Natural killer cell (primary cell): Measurements from ENCODE around the gene AARS2. TPM values are rescaled to one million over a fixed set of nuclear protein-coding genes. Genes with fewer than 3 reads are reported as not detected.

Experiments used
- ATAC-seq, 3 donors: fragments of 150-1000 bp in 2 of 3; fragments of 200-7000 bp in 1 of 3; cut with Tn5 transposase; 1 replicate in 1 of 3; 2 replicates in 2 of 3; pipeline ENCODE4 v1.10.0; 2021; ENCODE audit warnings: mild to moderate bottlenecking in 2 of 3, moderate library complexity in 2 of 3
- DNase-seq, 2 donors: peaks; one replicate each; pipeline versions ENCODE4 v3.0.0 to v3.0.0-alpha.2; 2013 to 2021; ENCODE audit warnings: mixed read lengths in 1 of 2
- H3K27ac ChIP-seq: one replicate; pipeline ENCODE4 v1.5.1; 2013; ENCODE audit warnings: mild to moderate bottlenecking, low read length
- H3K27me3 ChIP-seq: one replicate; pipeline ENCODE4 v1.6.1; 2013; ENCODE audit warnings: low read length; ENCODE audit not compliant: control insufficient read depth, insufficient read depth
- H3K36me3 ChIP-seq: one replicate; pipeline ENCODE4 v1.6.1; 2013; ENCODE audit warnings: low read length; ENCODE audit not compliant: control insufficient read depth, insufficient read depth
- H3K4me1 ChIP-seq: one replicate; pipeline ENCODE4 v1.6.1; 2013; ENCODE audit warnings: low read length; ENCODE audit not compliant: control insufficient read depth, insufficient read depth
- H3K4me3 ChIP-seq: one replicate; pipeline ENCODE4 v1.5.1; 2013; ENCODE audit warnings: low read length
- H3K9me3 ChIP-seq: one replicate; pipeline ENCODE4 v1.6.1; 2013; ENCODE audit warnings: low read length; ENCODE audit not compliant: control insufficient read depth, insufficient read depth
- H3K27ac Mint-ChIP-seq, 2 donors: one replicate each; pipeline ENCODE4 v1.8.0; 2022; ENCODE audit warnings: mild to moderate bottlenecking in 2 of 2, mixed read lengths in 2 of 2, moderate library complexity in 1 of 2
- H3K27me3 Mint-ChIP-seq, 2 donors: one replicate each; pipeline ENCODE4 v1.8.0; 2022; ENCODE audit warnings: low read depth in 2 of 2, mixed read lengths in 2 of 2
- H3K36me3 Mint-ChIP-seq: one replicate; pipeline ENCODE4 v1.8.0; 2022; ENCODE audit warnings: mixed read lengths
- H3K4me1 Mint-ChIP-seq, 2 donors: one replicate each; pipeline ENCODE4 v1.8.0; 2022; ENCODE audit warnings: mixed read lengths in 2 of 2
- H3K4me3 Mint-ChIP-seq: one replicate; pipeline ENCODE4 v1.8.0; 2022; ENCODE audit warnings: mild to moderate bottlenecking, moderate library complexity, mixed read lengths
- H3K9me3 Mint-ChIP-seq, 2 donors: one replicate each; pipeline ENCODE4 v1.8.0; 2022; ENCODE audit warnings: mixed read lengths in 2 of 2
- CTCF ChIP-seq: fragments of 200-600 bp; IDR thresholded peaks from one replicate; pipeline ENCODE4 v1.8.0; 2022; ENCODE audit warnings: antibody characterized with exemption
- WGBS: methylation state at CpG from one replicate; pipeline ENCODE4 v1.1.7; 2013; ENCODE audit warnings: missing lambda C conversion rate; ENCODE audit not compliant: insufficient coverage; 5-methylcytosine and 5-hydroxymethylcytosine counted together
- intact Hi-C: fragments of 100-400 bp; cut with micrococcal nuclease; formaldehyde crosslinking; loops from one replicate; pipeline ENCODE4 v1.14.2; 2022
- total RNA-seq, 4 donors: library from RNA; stranded (reverse); fragments of 120-200 nt in 1 of 4; gene quantifications; one replicate each; pipeline versions ENCODE4 v1.2.3 to v1.2.4, GENCODE V29; 2013 to 2022

Gene AARS2
- total RNA-seq, 3 donors from 2014 or later (not counting 1 experiment from before 2014, with no cell fraction given): 14.1 to 17.2 (median 14.2) TPM

GRCh38 chr6:44289726-44290260 is 23.4 kb downstream of the AARS2 start:
- whole genome bisulfite sequencing: 60% methylated on average over 7 of the region's 7 CpGs
- Histone ChIP-seq H3K9me3 (no peaks in the 10 kb centered on the region), H3K27ac (no peak overlapping the region), H3K27me3 (peaks cover 22% of the 10 kb centered on the region), H3K4me3 (no peak overlapping the region), H3K4me1 (no peaks in the 10 kb centered on the region), H3K36me3 (no peaks in the 10 kb centered on the region)
- Mint-ChIP-seq H3K4me1 (no peaks in the 10 kb centered on the region), H3K27me3 (peaks cover 54 to 64% of the 10 kb centered on the region in 2 donors), H3K27ac (no peak overlapping the region), H3K36me3 (no peaks in the 10 kb centered on the region), H3K9me3 (no peaks in the 10 kb centered on the region), H3K4me3 (no peak overlapping the region)
- intact Hi-C loops: no loop called here
- no peak for TF ChIP-seq CTCF
- DNase-seq (no peak), ATAC-seq (no peak)

GRCh38 chr6:44286747-44287146 is 26.4 kb downstream of the AARS2 start:
- 69% methylated on average over 2 of the region's 2 CpGs for WGBS
- H3K27ac Mint-ChIP-seq: no peak overlapping the region
- no peak for TF ChIP-seq CTCF
- intact Hi-C loops: no loop called here
- no peaks in the 10 kb centered on the region for H3K9me3 Mint-ChIP-seq
- Histone ChIP-seq H3K4me3 (no peak overlapping the region), H3K4me1 (no peaks in the 10 kb centered on the region), H3K9me3 (no peaks in the 10 kb centered on the region), H3K27me3 (peaks cover 9% of the 10 kb centered on the region), H3K36me3 (no peaks in the 10 kb centered on the region), H3K27ac (no peak overlapping the region)
- no peaks in the 10 kb centered on the region for H3K36me3 Mint-ChIP-seq
- no peaks in the 10 kb centered on the region for H3K4me1 Mint-ChIP-seq
- DNase-seq (no peak), ATAC-seq (no peak)
- H3K27me3 Mint-ChIP-seq: peaks cover 53 to 74% of the 10 kb centered on the region in 2 donors
- H3K4me3 Mint-ChIP-seq: no peak overlapping the region

- H3K36me3 ChIP-seq: no peaks in the 10 kb centered on the region
- Mint-ChIP-seq H3K27ac (no peak overlapping the region), H3K9me3 (no peaks in the 10 kb centered on the region), H3K4me1 (no peaks in the 10 kb centered on the region), H3K27me3 (peaks cover 49 to 74% of the 10 kb centered on the region in 2 donors), H3K4me3 (no peak overlapping the region), H3K36me3 (no peaks in the 10 kb centered on the region)
- intact Hi-C loops: no loop called here
- no peak overlapping the region for H3K27ac ChIP-seq
- 90% methylated on average over 12 of the region's 12 CpGs for WGBS
- peaks cover 6% of the 10 kb centered on the region for H3K27me3 ChIP-seq
- TF ChIP-seq CTCF: no peak
- DNase-seq (no peak), ATAC-seq (no peak)
- H3K9me3 ChIP-seq: no peaks in the 10 kb centered on the region
- no peak overlapping the region for H3K4me3 ChIP-seq
- no peaks in the 10 kb centered on the region for H3K4me1 ChIP-seq
Observed at GRCh38 chr6:44286285-44286565, 26.9 kb downstream of the AARS2 start.

- Histone ChIP-seq H3K4me1 (no peaks in the 10 kb centered on the region), H3K36me3 (no peaks in the 10 kb centered on the region), H3K9me3 (no peaks in the 10 kb centered on the region), H3K27me3 (peaks cover 6% of the 10 kb centered on the region), H3K27ac (no peak overlapping the region), H3K4me3 (no peak overlapping the region)
- Mint-ChIP-seq H3K9me3 (no peaks in the 10 kb centered on the region), H3K36me3 (no peaks in the 10 kb centered on the region), H3K27me3 (peaks cover 48 to 73% of the 10 kb centered on the region in 2 donors), H3K27ac (no peak overlapping the region), H3K4me3 (no peak overlapping the region), H3K4me1 (no peaks in the 10 kb centered on the region)
- WGBS: 84% methylated on average over 25 of the region's 25 CpGs
- intact Hi-C loops: no loop called here
- TF ChIP-seq CTCF: no peak
- ATAC-seq (no peak), DNase-seq (no peak)
Observed at GRCh38 chr6:44285552-44286284, 27.4 kb downstream of the AARS2 start.
